ENCODE data around the gene PPIP5K2. TPM values are rescaled to one million over a fixed set of nuclear protein-coding genes. Genes with fewer than 3 reads are reported as not detected.

The PPIP5K2 gene
- total RNA-seq, 1 experiment from 2014 or later = 52.2 TPM

GRCh38 chr5:103110403-103110802 lies 9.7 kb upstream of the PPIP5K2 start:
- H3K9me2 ChIP-seq (replicated peaks; ENCODE audit: low read length) = no peaks in the 10 kb centered on the region
- no peaks in the 10 kb centered on the region for H3K27me3 ChIP-seq (ENCODE audit: low read length)
- no peak overlapping the region for H3K27ac ChIP-seq (ENCODE audit: low read length)
- ATAC-seq = no peak
- H3K4me3 ChIP-seq (ENCODE audit: low read length) = no peak overlapping the region
- H2AFZ ChIP-seq (ENCODE audit: low read length) = no peak overlapping the region
- H3K4me2 ChIP-seq (ENCODE audit: low read length) = no peak overlapping the region
- no peak overlapping the region for H3K9ac ChIP-seq (ENCODE audit: low read length)
- POLR2A ChIA-PET (ENCODE audit: unreplicated experiment) = no interaction called here
- H3F3A ChIP-seq (ENCODE audit: low read length, unreplicated experiment) = no peaks in the 10 kb centered on the region
- no peaks in the 10 kb centered on the region for H4K20me1 ChIP-seq (ENCODE audit: low read length)
- H3K4me1 ChIP-seq (ENCODE audit: insufficient read depth, low read length) = peaks cover 12% of the 10 kb centered on the region
- CTCF ChIA-PET = no interaction called here
- intact Hi-C loops (cut with micrococcal nuclease) = no loop called here
- no TSS peak for BruUV-seq (replicated peaks)
- DNase-seq = no peak
- H3K79me2 ChIP-seq (ENCODE audit: low read length) = peaks cover 12% of the 10 kb centered on the region
- H3K9me3 ChIP-seq (ENCODE audit: low read length) = no peaks in the 10 kb centered on the region
- no peak for TF ChIP-seq CTCF (conservative IDR thresholded peaks at IDR 0.05; ENCODE audit: low read depth, low read length)
- no peak for TF ChIP-seq EZH2 (IDR thresholded peaks at IDR 0.05; ENCODE audit: low read length, unreplicated experiment)
- TF ChIP-seq EZH2phosphoT487 (IDR thresholded peaks at IDR 0.05; ENCODE audit: borderline replicate concordance, low read length) = no peak
- no peaks in the 10 kb centered on the region for H3K36me3 ChIP-seq (ENCODE audit: low read depth, low read length)

- no peaks in the 10 kb centered on the region for H3F3A ChIP-seq (ENCODE audit: low read length, unreplicated experiment)
- H3K27me3 ChIP-seq (ENCODE audit: low read length) = no peaks in the 10 kb centered on the region
- CTCF ChIA-PET = no interaction called here
- peaks cover 23% of the 10 kb centered on the region for H3K79me2 ChIP-seq (ENCODE audit: low read length)
- no peaks in the 10 kb centered on the region for H3K36me3 ChIP-seq (ENCODE audit: low read depth, low read length)
- no peaks in the 10 kb centered on the region for H3K9me3 ChIP-seq (ENCODE audit: low read length)
- POLR2A ChIA-PET (ENCODE audit: unreplicated experiment) = no interaction called here
- no TSS peak for BruUV-seq (replicated peaks)
- TF ChIP-seq EZH2phosphoT487 (IDR thresholded peaks at IDR 0.05; ENCODE audit: borderline replicate concordance, low read length) (no peak), EZH2 (IDR thresholded peaks at IDR 0.05; ENCODE audit: low read length, unreplicated experiment) (no peak), CTCF (conservative IDR thresholded peaks at IDR 0.05; ENCODE audit: low read depth, low read length) (no peak)
- H3K9ac ChIP-seq (ENCODE audit: low read length) = no peak overlapping the region
- no peak overlapping the region for H3K4me2 ChIP-seq (ENCODE audit: low read length)
- peaks cover 12% of the 10 kb centered on the region for H3K4me1 ChIP-seq (ENCODE audit: insufficient read depth, low read length)
- no peaks in the 10 kb centered on the region for H4K20me1 ChIP-seq (ENCODE audit: low read length)
- intact Hi-C loops (cut with micrococcal nuclease) = no loop called here
- no peak overlapping the region for H3K27ac ChIP-seq (ENCODE audit: low read length)
- no peaks in the 10 kb centered on the region for H3K9me2 ChIP-seq (replicated peaks; ENCODE audit: low read length)
- no peak for ATAC-seq
- H3K4me3 ChIP-seq (ENCODE audit: low read length) = no peak overlapping the region
- DNase-seq = no peak
- H2AFZ ChIP-seq (ENCODE audit: low read length) = no peak overlapping the region
These were observed 8.6 kb upstream of the PPIP5K2 start for GRCh38 chr5:103111468-103111867.

GRCh38 chr5:103112910-103113309 lies 7.2 kb upstream of the PPIP5K2 start:
- H3K27me3 ChIP-seq (ENCODE audit: low read length) = no peaks in the 10 kb centered on the region
- TF ChIP-seq EZH2 (IDR thresholded peaks at IDR 0.05; ENCODE audit: low read length, unreplicated experiment) (no peak), EZH2phosphoT487 (IDR thresholded peaks at IDR 0.05; ENCODE audit: borderline replicate concordance, low read length) (no peak), CTCF (conservative IDR thresholded peaks at IDR 0.05; ENCODE audit: low read depth, low read length) (no peak)
- peaks cover 12% of the 10 kb centered on the region for H3K4me1 ChIP-seq (ENCODE audit: insufficient read depth, low read length)
- no peaks in the 10 kb centered on the region for H3K9me3 ChIP-seq (ENCODE audit: low read length)
- peaks cover 36% of the 10 kb centered on the region for H3K79me2 ChIP-seq (ENCODE audit: low read length)
- H4K20me1 ChIP-seq (ENCODE audit: low read length) = no peaks in the 10 kb centered on the region
- POLR2A ChIA-PET (ENCODE audit: unreplicated experiment) = no interaction called here
- no TSS peak for BruUV-seq (replicated peaks)
- no peak overlapping the region for H3K4me2 ChIP-seq (ENCODE audit: low read length)
- no peak for DNase-seq
- H3K36me3 ChIP-seq (ENCODE audit: low read depth, low read length) = no peaks in the 10 kb centered on the region
- intact Hi-C loops (cut with micrococcal nuclease) = no loop called here
- no peak overlapping the region for H3K4me3 ChIP-seq (ENCODE audit: low read length)
- no peak overlapping the region for H3K9ac ChIP-seq (ENCODE audit: low read length)
- H3K27ac ChIP-seq (ENCODE audit: low read length) = no peak overlapping the region
- H3F3A ChIP-seq (ENCODE audit: low read length, unreplicated experiment) = no peaks in the 10 kb centered on the region
- H3K9me2 ChIP-seq (replicated peaks; ENCODE audit: low read length) = no peaks in the 10 kb centered on the region
- ATAC-seq = no peak
- no peak overlapping the region for H2AFZ ChIP-seq (ENCODE audit: low read length)
- CTCF ChIA-PET = no interaction called here

All from PC-3 (cell line).